HepG2 (cell line): Measurements from ENCODE around the gene OR1I1. TPM values are rescaled to one million over a fixed set of nuclear protein-coding genes. Genes with fewer than 3 reads are reported as not detected.
A peak's percentile ranks its signal among the peaks of the same experiment; 100 is the strongest.

Experiments
- ATF7-NPFF ChIP-seq: sonication (generic); formaldehyde crosslinking; IDR thresholded peaks from 2 replicates; pipeline ENCODE4 v1.8.1; 2023; ENCODE audit warnings: mild to moderate bottlenecking, low read depth, missing genetic modification reagents, moderate library complexity
- CC2D1A ChIP-seq: sonication (generic); formaldehyde crosslinking; IDR thresholded peaks from 2 replicates; pipeline ENCODE4 v1.8.1; 2023; ENCODE audit warnings: mild to moderate bottlenecking, missing genetic modification reagents
- EEA1 ChIP-seq: sonication (generic); formaldehyde crosslinking; IDR thresholded peaks from 2 replicates; pipeline ENCODE4 v1.5.1; 2020; ENCODE audit warnings: mild to moderate bottlenecking, missing genetic modification reagents, borderline replicate concordance
- EZH2 ChIP-seq: conservative IDR thresholded peaks from 2 replicates; pipeline ENCODE4 v1.6.1; 2012; ENCODE audit warnings: mild to moderate bottlenecking, low read depth, low read length, moderate library complexity
- GMEB1 ChIP-seq: sonication (generic); formaldehyde crosslinking; IDR thresholded peaks from 2 replicates; pipeline ENCODE4 v1.5.1; 2020; ENCODE audit warnings: missing genetic modification reagents, mild to moderate bottlenecking, borderline replicate concordance
- KDM4B ChIP-seq: sonication (generic); formaldehyde crosslinking; IDR thresholded peaks from 2 replicates; pipeline ENCODE4 v1.4.0; 2020; ENCODE audit warnings: missing genetic modification reagents
- MAFG ChIP-seq: sonication (generic); formaldehyde crosslinking; IDR thresholded peaks from 2 replicates; pipeline ENCODE4 v1.5.1; 2020; ENCODE audit warnings: mild to moderate bottlenecking, missing genetic modification reagents
- MATR3 ChIP-seq: sonication (generic); formaldehyde crosslinking; IDR thresholded peaks from 2 replicates; pipeline ENCODE4 v1.4.0; 2020; ENCODE audit warnings: missing genetic modification reagents
- MYNN ChIP-seq: sonication (generic); formaldehyde crosslinking; IDR thresholded peaks from 2 replicates; pipeline ENCODE4 v1.4.0; 2020; ENCODE audit warnings: mild to moderate bottlenecking, low read depth, missing genetic modification reagents
- NFATC3 ChIP-seq: sonication (generic); formaldehyde crosslinking; IDR thresholded peaks from 2 replicates; pipeline ENCODE4 v1.5.1; 2020; ENCODE audit warnings: mild to moderate bottlenecking, missing genetic modification reagents
- PAX8 ChIP-seq: sonication (generic); formaldehyde crosslinking; IDR thresholded peaks from 2 replicates; pipeline ENCODE4 v1.8.0; 2022; ENCODE audit warnings: mild to moderate bottlenecking, missing genetic modification reagents, borderline replicate concordance
- POLR2G ChIP-seq: fragments of 200-400 bp; formaldehyde crosslinking; IDR thresholded peaks from 2 replicates; pipeline ENCODE4 v1.6.1; 2018; ENCODE audit warnings: mild to moderate bottlenecking, low read depth, low read length, moderate library complexity
- REST ChIP-seq, 2 experiments: IDR thresholded peaks; 2 replicates each; pipeline ENCODE4 v1.6.1; 2011 to 2012; ENCODE audit warnings: low read length in 2 of 2, borderline replicate concordance in 1 of 2, low read depth in 1 of 2, mild to moderate bottlenecking in 1 of 2, moderate library complexity in 1 of 2
- SIN3B ChIP-seq: fragments of 150-350 bp; IDR thresholded peaks from 2 replicates; pipeline ENCODE4 v1.6.1; 2014; ENCODE audit warnings: low read length
- SIX4 ChIP-seq: sonication (generic); formaldehyde crosslinking; IDR thresholded peaks from 2 replicates; pipeline ENCODE4 v1.4.0; 2020; ENCODE audit warnings: missing genetic modification reagents
- SNAPC2 ChIP-seq: sonication (generic); formaldehyde crosslinking; IDR thresholded peaks from 2 replicates; pipeline ENCODE4 v1.8.1; 2022; ENCODE audit warnings: mild to moderate bottlenecking, missing genetic modification reagents
- SRY ChIP-seq: sonication (generic); formaldehyde crosslinking; IDR thresholded peaks from 2 replicates; pipeline ENCODE4 v1.8.0; 2022; ENCODE audit warnings: mild to moderate bottlenecking, missing genetic modification reagents
- TBX3 ChIP-seq: fragments of 450-650 bp; IDR thresholded peaks from 2 replicates; pipeline ENCODE4 v1.6.1; 2017; ENCODE audit warnings: antibody characterized with exemption, mild to moderate bottlenecking, inconsistent platforms, borderline replicate concordance
- WIZ ChIP-seq: sonication (generic); formaldehyde crosslinking; IDR thresholded peaks from 2 replicates; pipeline ENCODE4 v1.5.1; 2020; ENCODE audit warnings: mild to moderate bottlenecking, missing genetic modification reagents
- ZBTB20 ChIP-seq: sonication (generic); formaldehyde crosslinking; IDR thresholded peaks from 2 replicates; pipeline ENCODE4 v1.8.1; 2023; ENCODE audit warnings: missing genetic modification reagents, low read depth, mild to moderate bottlenecking, borderline replicate concordance
- ZC3H13 ChIP-seq: sonication (generic); formaldehyde crosslinking; IDR thresholded peaks from 2 replicates; pipeline ENCODE4 v1.8.1; 2023; ENCODE audit warnings: mild to moderate bottlenecking, missing genetic modification reagents, moderate library complexity
- ZNF317 ChIP-seq: sonication (generic); formaldehyde crosslinking; IDR thresholded peaks from 2 replicates; pipeline ENCODE4 v1.5.0; 2020; ENCODE audit warnings: mild to moderate bottlenecking, missing genetic modification reagents
- ZNF674 ChIP-seq: sonication (generic); formaldehyde crosslinking; IDR thresholded peaks from 2 replicates; pipeline ENCODE4 v1.5.0; 2020; ENCODE audit warnings: low read depth, mild to moderate bottlenecking, missing genetic modification reagents
- ZNF772 ChIP-seq: sonication (generic); formaldehyde crosslinking; IDR thresholded peaks from 2 replicates; pipeline ENCODE4 v1.5.0; 2020; ENCODE audit warnings: mild to moderate bottlenecking, missing genetic modification reagents
- polyA plus RNA-seq, 8 experiments: library from polyadenylated mRNA; depleted of rRNA in 3 of 8; stranded (reverse) in 7 of 8; unstranded in 1 of 8; fragments of >200 nt; fragmentation: Illumina TruSeq in 4 of 8; extraction: Trizol in 4 of 8; gene quantifications; 2 replicates each; pipeline versions ENCODE4 v1.2.1 to v1.2.3, GENCODE V29; 2011 to 2016; ENCODE audit warnings: low read depth in 4 of 8, missing spikeins in 1 of 8, mixed read lengths in 1 of 8; ENCODE audit not compliant: insufficient read depth in 1 of 8
- total RNA-seq, 5 experiments: library from RNA; depleted of rRNA; stranded (reverse); fragments of >200 nt; fragmentation: Illumina TruSeq; extraction: Trizol; gene quantifications; 2 replicates each; pipeline ENCODE4 v1.2.3, GENCODE V29; 2016; ENCODE audit warnings: low read depth in 1 of 5
- TF ChIP-seq, protein P1 (sequence below): sonication (generic); formaldehyde crosslinking; IDR thresholded peaks from 2 replicates; pipeline ENCODE4 v1.4.0; 2020; ENCODE audit warnings: mild to moderate bottlenecking, missing genetic modification reagents

OR1I1 gene
- total and polyA plus RNA-seq, 2 of the 13 experiments (the other 11 are each of a cell fraction or from before 2014, with no cell fraction given), result not detected

DNA sequence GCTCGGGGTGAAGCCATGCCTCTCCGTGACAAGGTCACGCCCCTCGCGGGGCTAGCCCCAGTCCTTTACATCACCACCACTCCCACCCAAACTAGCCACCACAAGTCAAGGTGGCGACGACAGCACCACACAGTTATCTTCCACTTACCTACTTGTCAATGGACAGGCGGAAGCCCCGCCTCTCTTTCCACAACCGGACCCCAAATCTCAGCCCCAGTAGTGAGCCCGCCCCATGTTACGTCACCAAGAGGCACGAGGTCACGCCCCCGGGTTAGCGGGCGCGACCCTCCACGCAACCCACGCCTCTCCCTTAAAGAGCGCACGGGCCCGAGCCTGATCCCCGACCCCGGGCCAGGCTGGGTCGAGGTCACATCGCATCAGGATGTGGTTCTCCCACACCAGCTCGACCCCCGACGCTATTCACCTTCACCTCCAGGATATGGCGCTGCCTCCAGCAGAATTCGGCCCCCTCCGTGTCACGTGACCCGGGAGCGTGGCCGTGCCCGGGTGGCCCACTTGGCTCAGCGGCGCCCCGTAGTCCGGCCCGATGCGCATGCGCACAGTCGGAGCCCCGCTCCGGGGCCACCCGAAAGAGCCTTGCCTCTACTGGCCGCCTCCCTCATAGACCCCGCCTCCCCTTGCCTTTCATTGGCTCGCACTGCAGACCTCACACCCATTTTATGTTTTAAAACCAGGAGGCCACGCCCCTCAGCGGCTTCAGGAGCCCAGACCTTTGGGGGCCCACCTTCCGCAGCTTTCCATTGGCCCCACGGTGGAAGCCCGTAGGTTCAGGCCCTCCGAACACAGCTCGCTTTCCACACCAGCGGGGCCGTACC is 43.4 kb downstream of the OR1I1 start (continued):
- TF ChIP-seq NFATC3 (CRISPR knock-in tag) (0 out of 2 replicates have a peak, but pooled peaks have one; percentile 62), ZC3H13 (peak; percentile 77; the same call in 1 of the 2 replicates), ZBTB20 (peak; percentile 70), ZNF674 (CRISPR knock-in tag) (0 out of 2 replicates have a peak, but pooled peaks have one; percentile 11), WIZ (CRISPR knock-in tag) (peak; percentile 80; the same call in 1 of the 2 replicates), GMEB1 (peak; percentile 77), KDM4B (CRISPR knock-in tag) (0 out of 2 replicates have a peak, but pooled peaks have one; percentile 14), ZNF772 (CRISPR knock-in tag) (peak; percentile 65; the same call in 1 of the 2 replicates), REST (IDR thresholded peaks at IDR 0.05; ENCODE audit: borderline replicate concordance in 1 of 2, low read depth in 1 of 2, low read length in 2 of 2) (no peak; a peak in 1 of 4 replicates), EEA1 (peak; percentile 83; the same call in 1 of the 2 replicates), MAFG (CRISPR knock-in tag) (no peak), POLR2G (peak; percentile 86), MATR3 (CRISPR knock-in tag) (no peak), SIN3B (no peak), PAX8 (CRISPR knock-in tag) (no peak), ZNF317 (peak; percentile 49; the same call in 1 of the 2 replicates), CC2D1A (CRISPR knock-in tag) (no peak), MYNN (no peak), SRY (CRISPR knock-in tag) (peak; percentile 35; the same call in 1 of the 2 replicates), ATF7-NPFF (CRISPR knock-in tag) (peak; percentile 32; the same call in 1 of the 2 replicates), SNAPC2 (CRISPR knock-in tag) (0 out of 2 replicates have a peak, but pooled peaks have one; percentile 27), SIX4 (no peak), EZH2 (no peak), TBX3 (peak; percentile 26; the same call in 1 of the 2 replicates)
- TF ChIP-seq, protein P1, sequence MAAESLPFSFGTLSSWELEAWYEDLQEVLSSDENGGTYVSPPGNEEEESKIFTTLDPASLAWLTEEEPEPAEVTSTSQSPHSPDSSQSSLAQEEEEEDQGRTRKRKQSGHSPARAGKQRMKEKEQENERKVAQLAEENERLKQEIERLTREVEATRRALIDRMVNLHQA (CRISPR knock-in tag), result no peak
